ENCODE measurements around the gene JAML.

- no peak for TF ChIP-seq EP300 (IDR thresholded peaks at IDR 0.05; ENCODE audit: low read depth)
- no peak for TF ChIP-seq CTCF (IDR thresholded peaks at IDR 0.05)
- no peak for TF ChIP-seq POLR2AphosphoS5 (IDR thresholded peaks at IDR 0.05)
- TF ChIP-seq POLR2A (IDR thresholded peaks at IDR 0.05), result no peak
These were observed 63.0 kb downstream of the JAML start for GRCh38 chr11:118161786-118162185.
